NCI-H82 (cell line): ENCODE results near the gene RAB39B.

Experiments
- DNase-seq: peaks from one replicate; lab custom pipeline; 2025; lab: John Stamatoyannopoulos, UW

Gene RAB39B

DNA sequence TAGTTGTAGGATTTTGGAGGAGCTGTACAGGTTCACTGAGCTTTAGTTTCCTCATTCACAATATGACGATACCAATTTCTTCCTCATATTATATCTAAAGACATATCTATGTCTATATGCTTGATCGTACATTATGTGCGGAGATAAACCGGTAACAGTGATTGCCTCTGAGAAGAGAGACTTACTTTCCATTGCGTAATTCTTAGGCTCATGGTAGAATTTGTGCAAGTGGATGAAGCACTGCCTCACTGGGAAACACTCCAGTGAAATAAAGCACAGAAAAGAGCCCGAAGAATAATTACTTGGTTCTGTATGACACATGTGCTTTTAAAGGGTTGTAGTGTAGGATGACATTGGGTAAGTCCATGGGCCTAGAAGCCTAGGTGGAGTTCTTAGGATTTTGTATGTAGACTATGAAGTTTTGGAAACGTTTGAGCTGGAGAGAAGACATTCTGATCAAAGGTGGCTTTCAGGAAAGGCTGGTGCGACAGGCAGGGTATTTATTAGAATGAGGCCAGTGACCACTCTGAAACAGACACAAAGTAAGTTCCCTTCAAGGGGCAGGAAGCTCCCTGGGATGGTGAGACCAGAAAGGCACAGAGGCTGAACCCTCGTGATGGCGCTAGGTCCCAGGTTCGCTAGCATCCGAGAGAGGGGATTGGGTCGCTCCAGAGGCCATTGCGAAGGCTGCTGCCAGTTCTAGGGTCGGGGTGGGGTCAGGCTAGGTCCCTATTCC lies 48.7 kb downstream of the RAB39B start:
- DNase-seq = no peak

DNA sequence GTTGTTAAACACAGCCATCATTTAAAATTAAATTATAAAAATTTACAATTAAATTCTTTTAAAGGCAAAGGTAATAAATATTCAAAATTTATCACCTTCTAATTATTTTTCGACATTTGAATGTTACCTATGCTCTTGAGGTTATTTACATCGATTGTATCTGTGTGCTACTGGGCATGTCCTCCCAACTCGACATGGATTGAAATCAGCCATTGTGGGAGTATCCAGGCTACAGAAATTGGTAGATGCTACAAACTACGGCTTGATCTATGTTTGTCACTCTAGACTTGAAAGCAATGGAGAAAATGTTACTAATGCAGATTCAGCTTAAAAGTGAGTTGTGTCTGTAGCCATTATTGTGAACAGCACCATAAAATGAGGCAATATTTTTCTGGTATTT lies 50.6 kb downstream of the RAB39B start:
- no peak for DNase-seq

DNA sequence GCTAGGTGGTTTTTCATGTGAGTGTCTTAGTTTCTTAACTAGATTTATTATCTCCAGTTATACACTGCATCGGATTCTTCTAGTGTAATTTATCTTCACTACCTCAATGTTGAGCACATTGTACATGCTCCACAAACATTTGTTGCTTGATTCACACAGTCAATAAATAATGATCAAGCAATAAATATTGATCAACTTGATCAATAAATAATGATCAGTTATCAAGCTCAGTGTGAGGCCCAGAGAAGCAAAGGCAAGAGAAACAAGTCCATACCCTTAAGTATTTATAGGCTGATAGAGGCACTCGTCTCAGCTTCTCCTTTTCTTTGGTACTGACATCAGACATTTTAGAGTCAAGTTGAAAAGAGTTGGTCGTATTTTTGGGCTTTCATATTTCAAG lies 53.1 kb downstream of the RAB39B start:
- no peak for DNase-seq
